NCI-H2196 (cell line): ENCODE data around the gene ARFGAP3.
"Not testable (repeated sequence)": the region's sequence is repeated elsewhere in the genome, so short reads cannot be mapped to it uniquely, and the experiment has no call there.

Experiments used
- DNase-seq: peaks from one replicate; lab custom pipeline; 2025; ENCODE audit not compliant: unreplicated experiment; lab: John Stamatoyannopoulos, UW

ARFGAP3 gene

DNA sequence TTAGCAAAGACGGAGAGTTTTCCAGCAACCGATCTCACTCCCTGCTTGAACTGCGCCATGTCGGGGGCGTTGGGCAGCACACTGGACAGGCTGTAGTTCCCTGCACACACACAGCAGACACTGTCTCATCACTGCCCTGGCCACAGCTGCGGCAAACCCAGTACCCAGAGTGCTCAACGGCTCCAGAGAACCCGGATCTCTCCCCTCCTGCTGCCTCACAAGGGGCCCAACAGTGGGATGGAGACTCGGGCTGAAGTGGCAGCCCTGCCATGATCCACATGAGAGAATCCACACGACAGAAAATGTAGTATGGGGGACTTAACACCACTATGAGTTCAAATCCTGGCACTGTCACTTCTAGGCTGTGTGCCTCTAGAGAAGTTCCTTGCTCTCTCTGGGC lies 58.0 kb downstream of the ARFGAP3 start:
- DNase-seq: no peak

DNA sequence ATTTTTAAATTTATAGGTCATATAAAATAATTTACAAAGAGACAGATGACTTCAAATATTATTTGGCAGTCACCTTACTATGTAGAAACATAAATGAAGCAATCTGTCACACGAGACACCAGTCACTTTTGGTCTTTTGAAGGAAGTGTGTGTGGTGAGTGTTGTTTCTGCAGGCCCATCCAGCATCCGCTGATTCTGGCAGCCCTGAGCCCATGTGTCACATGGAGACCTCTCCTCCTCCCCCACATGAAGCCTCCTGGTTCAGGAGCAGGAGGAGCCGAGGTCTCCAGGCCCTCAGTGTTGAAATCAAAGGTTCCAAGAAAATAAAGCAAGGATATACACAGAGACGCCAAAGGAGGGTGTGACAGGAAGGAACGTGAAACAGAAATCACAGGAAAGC lies 60.1 kb downstream of the ARFGAP3 start:
- DNase-seq: no peak

DNA sequence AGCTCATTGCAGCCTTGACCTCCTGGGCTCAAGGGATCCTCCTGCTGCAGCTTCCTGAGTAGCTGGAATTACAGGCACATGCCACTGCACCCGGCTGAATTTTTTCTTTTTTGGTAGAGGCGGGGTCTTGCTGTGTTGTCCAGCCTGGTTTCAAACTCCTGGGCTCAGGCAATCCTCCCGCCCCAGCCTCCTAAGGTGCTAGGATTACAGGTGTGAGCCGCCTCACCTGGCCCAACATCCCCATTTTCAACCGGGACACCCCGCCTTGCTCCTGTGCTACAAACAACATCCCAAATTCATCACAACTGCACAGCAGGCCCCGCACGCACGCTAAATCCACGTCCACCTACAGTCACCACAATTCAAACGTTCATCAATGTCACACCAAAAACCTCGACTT lies 61.0 kb downstream of the ARFGAP3 start:
- DNase-seq: no peak

DNA sequence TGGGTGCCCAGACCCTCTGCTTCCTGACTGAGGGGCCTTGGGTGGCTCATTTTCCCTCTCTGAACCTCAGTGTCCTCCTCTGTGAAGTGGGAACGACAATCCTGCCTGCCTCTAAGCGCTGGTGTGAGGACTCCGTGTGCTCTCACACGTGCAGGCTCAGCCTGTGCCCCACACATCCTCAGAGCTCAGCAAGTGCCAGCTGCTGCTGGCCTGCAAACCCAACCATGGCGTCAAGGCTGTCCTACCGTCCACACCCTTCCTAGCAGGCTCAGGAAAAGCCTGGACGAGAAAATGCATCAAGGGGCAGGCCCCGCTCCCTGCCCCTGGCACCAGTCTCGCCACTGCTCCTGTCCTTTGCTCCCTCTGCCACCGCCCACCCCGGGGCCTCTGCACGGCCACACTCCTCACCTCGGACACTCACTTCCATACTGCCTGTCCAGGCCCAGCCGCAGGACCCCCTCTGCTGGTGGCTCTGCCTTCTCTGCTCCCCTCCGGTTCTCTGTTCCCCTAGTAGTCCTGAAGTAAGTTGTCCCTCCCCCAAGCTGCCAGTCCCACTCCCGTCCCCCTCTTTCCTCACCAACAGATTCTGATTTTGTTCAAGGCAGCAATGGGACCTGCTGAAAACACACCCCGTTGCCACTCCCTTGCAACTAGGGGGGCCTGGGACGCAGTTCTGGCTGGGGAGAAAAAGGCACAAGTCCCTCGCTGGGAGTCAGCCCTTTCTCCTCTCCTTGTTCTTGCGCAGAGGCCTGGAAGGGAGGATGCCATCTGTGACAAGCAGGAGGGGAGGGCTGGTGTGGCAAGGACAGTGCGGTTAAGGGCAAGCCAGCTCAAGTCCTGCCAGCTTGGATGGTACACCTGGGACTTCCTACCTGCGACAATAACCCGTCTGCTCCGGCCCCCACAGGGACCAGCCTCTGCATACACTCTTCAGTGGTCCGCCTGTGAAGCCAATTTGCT lies 62.2 kb downstream of the ARFGAP3 start:
- no peak for DNase-seq

DNA sequence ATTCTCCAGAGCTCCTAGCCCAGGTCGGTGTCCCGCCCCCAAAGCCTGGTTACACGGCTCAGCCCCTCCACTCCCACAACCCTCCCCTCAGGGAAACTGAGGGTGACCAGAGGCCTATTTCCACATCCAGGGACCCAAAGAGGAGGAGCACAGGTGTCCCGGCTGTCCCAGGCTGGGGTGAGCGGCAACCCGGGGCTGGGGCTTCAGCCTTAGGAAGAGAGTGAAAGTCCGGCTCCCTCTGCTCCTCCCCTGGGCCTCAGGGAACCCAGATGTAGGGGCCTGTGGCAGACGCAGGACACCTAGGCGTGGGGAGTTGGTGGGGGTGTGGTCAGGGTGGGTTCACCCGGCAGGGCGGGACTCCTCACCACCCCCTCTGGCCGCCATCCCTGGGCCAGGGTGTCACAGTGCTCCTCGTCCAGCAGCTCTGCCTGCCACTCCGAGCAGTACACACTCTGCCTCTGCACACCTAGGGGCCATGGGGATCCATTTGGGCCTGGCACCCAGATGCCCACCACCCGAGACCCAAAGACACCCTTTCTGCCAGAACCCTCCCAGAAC lies 63.1 kb downstream of the ARFGAP3 start:
- no peak for DNase-seq

DNA sequence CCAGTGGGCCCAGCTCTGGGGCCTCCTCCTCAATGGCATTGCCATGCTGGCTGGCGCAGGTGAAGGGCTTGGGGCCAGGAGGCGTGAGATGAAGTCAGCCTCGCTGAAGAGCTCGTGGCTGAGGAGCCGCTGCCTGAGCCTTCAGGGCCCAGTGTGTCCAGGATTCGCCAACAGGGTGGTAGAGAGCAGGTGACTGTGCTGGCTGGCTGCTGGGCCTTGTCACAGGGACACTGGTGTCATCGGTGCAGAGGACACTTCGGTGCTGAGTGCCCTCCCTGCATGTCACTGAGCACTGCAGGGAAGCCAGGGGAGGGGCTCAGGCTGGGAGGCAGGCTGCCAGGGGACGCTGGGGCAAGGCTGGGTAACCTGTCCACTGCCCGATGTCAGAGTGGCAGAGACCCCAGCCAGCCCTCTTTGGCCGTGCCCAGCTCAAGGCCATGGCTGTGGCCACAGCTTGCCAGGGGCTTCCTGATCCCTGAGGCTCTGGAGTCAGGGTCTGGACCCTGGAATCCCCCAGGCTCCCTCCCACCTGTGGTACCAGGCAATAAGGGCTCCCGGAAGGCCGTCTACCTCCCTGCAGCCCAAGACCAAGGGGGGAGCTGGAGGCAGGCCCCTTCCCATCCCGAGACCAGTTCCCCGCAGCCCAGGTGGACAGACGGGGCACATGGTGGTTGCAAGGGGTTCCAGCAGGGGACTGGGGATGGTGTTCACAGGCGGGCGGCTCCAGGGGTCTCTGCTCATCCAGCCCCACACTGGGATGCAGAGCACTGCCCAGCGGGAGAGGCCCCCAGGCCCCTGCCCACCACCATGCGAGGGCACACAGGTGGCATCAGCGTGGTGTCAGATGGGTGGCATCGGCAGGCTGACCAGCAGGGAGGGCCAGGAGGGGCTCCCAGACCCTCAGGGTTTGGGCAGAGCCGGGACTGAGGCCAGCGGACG lies 63.9 kb downstream of the ARFGAP3 start:
- no peak for DNase-seq

DNA sequence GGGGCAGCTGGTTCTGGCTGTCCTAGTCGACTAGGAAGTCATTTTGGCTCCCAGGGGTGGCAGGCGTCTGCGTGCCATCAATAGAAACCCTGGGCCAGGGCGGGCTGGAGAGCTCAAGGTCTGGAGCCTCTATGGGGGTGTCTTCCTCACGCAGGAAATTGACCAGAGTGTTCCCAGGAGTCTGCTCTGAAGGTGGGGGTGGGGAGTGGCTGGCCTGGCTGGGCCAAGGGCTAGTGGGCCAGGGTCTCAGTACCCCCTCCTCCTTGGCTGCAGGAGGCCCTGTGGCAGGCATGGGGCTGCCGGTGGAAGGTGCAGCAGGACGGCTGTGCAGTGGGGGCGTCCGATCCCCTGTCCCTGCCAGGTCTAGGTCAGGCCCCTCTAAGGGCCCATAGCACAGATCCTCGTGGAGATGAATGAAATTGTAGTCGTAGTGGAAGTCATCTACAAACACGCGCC lies 64.6 kb downstream of the ARFGAP3 start:
- no peak for DNase-seq

DNA sequence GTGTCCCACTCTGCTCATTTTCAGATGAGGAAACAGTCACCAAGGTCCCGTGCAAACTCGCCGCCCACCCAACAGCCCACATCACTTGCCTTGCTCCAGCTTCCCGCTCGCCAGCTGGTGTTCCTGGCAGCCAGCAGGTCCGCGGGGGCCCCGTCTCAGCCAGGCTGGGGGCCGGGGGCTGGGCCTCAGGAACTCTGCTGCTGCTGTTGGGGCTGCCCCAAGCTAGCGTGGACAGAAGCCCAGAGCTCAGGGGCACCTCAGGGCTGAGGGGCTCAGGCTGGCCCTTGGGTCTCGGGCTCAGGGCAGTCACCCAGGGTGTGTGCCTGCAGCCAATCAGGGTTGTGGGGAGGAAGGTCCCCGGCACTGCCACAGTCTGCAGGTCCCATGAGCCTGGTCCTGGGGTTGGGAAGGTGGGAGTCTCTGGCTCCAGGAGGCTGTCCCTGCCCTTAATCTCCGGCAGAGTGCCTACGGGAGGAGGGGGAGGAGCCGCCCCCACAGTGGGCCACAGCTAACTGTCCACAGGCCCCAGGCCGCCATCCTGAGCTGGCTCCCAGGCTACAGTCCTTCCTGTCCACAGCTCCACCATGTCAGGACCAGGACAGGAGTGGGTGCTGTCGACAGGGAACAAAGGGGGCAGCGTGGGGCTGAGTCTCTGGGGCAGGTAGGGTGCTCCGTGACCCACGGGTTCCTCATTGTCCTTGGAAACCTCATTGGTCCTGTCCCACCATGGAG lies 65.2 kb downstream of the ARFGAP3 start:
- no peak for DNase-seq

DNA sequence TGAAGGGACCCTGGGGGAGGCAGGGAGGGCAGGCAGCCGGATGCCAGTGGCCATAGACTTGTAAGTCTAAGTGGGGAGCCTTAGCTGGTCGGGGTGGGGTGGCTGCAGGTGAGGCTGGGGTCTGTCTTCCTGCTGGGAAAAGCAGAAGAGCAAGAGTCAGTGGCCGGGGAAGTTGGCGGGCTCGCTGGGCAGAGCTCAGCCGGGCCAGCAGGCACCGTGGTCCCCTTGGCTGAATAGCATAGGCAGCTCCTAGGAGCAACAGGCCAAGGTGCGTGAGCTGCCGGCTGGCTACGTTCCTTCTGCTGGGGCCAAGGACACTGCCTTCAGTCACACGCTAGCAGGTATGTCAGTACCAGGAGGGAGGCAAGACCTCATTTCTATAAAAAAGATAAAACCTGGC lies 68.6 kb downstream of the ARFGAP3 start:
- DNase-seq: no peak

DNA sequence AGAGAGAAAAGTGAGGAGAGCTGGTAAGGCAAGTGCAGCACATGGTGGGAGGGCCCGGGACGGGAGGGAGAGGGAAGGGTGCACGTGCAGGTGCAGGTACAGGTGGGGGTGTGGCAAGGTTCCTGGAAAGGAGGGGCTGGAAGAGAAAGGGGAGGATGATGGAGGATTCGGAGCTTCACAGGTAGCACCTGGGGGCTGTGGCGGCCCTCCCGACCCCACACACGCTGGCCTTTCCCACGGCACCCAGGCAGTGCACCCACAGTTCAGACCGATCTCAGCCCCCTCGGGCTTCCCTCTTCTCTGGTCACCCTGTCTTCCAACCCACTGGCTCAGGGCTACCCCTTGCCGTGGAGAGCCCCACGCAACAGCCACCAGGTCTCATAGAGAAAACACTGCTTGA lies 69.1 kb downstream of the ARFGAP3 start:
- no peak for DNase-seq

DNA sequence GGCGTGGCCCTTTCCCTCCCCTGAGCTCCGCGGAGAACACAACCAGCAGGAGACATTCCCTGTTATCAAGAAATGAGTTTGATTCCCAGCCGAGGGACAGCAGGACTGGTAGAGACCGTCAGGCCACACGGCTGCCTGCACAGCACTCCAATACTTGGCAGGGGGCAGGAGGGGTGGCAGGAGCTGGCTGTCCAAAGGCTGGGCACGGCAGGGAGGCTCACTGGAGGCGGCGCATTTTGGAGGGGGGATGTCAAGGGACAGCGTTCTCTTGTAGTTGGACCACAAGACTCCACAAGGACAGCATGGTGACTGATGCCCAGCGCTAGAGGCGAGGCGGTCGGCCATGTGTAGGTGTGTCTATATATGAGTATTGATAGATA lies 69.7 kb downstream of the ARFGAP3 start:
- DNase-seq: no peak

DNA sequence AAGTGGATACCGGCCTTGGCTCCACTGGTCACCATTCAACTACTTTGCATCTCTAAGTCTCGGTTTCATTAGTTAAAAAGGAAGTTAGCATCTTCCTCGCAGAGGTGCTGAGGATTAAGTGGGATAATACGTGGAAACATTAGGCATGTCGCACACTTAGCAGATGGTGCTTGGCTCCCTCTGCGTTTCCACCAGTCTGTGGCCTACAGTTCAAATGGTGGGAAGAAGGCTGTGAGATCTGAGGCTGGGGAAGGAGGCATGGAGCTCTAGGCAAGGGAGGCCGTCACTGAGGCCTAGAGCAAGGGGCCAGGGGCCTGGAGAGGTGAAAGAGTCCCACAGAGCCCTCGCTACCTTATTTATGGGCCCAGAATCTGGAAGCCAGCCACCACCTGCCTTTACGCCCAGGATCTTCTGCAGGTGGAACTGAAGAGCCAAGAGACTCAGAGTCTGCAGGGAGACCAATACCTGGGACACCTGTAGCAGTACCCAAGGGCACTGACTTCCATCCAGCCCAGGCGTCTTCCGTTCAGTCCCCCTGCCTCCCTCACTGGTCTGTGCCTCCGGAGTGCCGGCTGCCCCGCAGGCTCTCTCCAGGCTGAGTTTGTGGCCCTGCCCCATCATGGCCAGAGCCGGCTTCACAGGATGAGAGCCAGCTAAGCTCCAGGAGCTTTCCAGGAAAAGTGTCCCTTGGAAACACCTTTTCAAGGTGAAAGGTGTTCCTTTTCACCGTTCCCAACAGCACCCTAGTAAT lies 70.3 kb downstream of the ARFGAP3 start:
- no peak for DNase-seq

DNA sequence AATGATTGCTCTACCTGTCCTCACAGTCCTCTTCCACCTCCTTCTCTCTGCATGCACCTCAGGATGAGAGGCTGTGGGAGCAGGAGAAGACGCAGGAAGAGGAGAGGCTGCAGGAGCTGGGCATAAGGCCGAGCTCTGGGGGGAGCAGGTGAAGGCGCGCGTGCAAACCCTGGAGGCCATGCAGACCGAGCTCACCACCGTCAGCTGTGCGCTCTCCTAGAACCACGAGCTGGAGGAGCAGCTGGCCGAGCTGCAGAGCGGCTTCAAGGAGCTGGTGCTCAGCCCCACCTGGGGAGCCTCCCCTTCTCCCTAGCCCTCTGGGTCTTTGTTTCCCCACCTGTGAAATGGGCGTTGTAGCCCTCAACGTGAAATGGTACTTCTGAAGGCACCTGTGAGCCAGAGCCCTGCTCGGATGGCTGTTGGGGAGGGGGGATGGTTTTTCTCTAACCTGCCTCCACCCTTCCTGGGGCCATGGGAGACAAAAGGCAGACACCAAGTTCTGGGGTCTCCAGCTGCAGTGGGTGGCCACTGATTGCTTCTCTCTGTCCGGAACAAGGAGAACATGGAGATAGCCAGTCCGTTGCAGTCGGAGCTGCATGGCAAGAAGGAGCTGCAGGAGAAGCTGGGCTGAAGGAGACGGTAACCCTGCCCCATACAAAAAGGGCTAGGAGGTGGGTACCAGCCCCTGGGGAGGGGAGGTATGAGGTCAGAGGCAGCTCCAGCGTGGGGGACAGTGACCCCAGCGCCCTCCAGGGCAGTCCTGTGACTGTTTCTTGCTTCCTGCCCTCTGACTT lies 71.2 kb downstream of the ARFGAP3 start:
- no peak for DNase-seq

DNA sequence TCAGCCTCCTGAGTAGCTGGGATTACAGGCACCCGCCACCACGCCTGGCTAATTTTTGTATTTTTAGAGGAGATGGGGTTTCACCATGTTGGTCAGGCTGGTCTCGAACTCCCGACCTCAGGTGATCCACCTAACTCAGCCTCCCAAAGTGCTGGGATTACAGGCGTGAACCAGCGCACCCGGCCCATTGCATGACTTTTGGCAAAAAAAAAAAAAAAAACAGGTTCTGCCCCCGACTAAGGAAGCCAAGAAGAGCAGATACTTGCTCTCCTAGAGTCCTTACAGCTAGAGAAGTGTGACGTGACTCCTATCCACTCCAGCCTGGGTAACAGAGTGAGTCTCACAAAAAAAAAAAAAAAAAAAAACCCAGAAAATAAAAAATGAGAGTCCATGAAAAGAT lies 74.8 kb downstream of the ARFGAP3 start:
- DNase-seq: not testable (repeated sequence)

DNA sequence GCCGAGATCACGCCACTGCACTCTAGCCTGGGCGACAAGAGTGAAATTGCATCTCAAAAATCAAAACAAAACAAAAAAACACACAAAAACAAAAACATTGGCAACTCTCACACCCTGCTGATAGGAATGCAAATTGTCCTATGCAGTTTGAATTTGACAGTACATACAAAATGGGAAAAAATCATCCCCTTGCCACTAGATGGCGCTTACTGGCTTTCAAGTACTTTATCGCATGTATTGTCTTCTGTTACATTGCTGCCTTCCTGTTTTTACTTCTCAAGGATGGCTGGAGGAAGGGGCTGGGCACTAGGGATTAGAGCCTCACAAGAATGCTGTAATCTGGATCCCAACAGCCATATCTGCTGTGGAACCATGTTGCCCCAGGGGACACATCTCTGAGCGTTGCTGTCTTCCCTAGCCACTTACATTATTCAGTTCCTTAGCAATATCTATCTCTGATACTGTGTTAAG lies 77.0 kb downstream of the ARFGAP3 start:
- DNase-seq: peak; percentile 88

DNA sequence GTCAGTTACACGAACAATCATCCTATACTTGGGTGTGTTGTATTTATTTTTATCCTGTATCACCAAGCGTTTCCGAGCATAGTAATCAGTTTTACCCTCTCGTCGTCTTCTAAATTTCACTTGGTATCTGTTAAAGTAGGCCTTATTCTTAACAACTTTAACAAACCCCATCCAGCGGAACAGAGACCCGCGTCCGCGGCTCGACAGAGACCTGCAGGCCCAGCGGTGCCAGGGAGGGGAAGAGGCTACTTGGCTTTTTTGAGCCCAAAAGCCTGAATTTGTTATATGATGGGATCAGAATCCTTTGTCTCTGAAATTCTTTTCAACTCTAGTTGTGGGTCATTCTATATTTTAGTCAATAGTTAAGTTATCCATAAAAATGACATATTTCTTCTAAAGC lies 79.9 kb downstream of the ARFGAP3 start:
- DNase-seq: no peak

DNA sequence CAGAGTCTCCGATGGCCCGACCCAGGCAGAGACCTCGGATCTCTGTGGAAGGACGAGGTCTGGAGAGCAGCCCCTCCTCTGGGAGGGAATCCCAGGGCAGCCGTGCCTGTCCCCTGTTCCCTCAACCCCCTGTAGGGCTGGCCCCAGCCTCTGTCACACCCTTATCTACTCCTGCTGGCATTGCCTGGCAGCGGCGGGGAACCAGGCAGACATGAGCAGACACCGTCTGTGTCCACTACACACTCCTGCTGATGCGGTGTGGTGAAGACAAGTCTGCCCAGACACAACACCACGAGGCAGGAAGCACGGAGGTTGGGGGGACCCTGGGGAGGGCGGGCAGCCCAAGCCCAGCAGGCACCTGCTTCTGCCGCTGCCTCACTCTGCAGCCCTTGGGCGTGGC lies 83.9 kb downstream of the ARFGAP3 start:
- no peak for DNase-seq

DNA sequence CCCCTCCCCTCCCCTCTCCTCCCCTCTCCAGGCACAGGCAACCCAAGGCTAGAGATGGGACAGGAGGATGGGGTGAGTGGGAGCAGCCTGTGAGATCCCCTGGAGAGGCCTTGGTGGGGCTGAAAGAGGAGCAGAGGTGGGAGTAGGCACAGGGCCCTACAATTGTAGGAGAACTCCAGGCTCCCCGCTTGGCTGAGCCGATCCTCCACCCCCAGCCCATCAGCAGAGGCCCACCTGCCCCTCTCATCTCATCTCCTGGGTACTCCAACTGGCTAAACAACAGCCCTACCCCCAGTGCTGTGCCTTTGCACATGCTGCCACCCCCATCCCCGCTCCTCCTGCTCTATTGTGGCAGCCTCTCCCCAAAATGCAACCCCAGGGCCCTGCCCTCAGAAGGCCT lies 84.4 kb downstream of the ARFGAP3 start:
- no peak for DNase-seq

DNA sequence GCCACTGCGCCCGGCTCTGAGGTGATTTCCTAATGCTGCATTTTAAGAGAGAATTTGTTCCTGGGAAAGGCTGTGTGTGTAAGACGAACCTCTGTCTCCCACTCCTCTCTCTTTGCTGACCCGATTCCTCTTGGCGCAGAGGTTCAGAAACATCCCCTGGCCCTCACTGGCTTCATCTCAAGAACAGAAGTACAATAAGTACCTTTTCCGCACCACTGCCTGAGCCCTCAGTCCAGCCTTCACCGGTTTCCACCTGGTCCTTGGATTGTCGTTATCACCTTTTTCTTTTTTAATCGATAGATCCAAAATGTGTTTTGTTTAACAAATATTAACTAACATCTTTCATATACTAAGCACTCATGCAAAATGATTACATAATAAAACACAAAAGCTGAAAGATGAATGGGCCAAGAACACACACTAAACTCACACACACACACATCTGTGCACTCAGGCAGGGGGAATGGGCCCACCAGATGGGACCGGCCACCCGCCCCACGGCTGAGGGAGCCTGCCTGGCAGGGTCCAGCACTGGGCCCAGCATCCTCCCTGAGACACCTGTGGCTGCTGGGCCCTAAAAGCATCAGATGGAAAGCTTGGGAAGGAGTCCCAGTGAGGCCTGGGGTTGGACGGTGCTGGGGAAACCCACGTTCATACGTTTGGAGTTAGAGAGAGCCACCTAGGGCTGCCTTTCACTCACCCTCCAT lies 86.0 kb downstream of the ARFGAP3 start:
- no peak for DNase-seq
